ENCODE measurements around the gene PIGU.
"Not testable (repeated sequence)": the region's sequence is repeated elsewhere in the genome, so short reads cannot be mapped to it uniquely, and the experiment has no call there.

The PIGU gene

DNA sequence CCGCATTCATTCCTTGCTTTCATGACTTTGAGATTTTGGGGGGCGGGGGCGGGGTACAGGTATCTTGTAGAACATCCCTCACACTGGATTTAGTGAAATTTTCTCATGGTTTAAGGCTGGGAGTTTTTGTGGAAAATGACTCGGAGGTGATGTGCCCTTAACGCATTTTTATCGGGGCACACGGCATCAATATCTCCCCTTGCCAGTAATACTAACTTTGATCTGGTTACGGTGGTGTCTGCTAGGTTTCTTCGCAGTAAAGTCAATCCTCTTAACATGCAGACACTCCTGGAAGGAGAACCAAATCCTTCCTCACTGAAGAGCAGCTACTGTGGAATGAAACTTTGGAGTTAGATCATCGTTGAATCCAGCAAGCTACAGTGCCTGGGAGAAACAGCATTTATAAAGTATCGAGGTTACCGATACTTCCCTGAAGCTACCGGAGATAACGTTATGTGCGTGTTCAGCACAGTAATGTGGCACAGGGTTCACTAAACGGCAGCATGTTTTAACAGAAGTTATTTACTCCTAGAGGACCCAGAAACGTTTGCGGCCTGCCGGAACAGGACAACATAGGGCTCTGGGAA, 161.9 kb downstream of the PIGU start:
- DNase-seq (ENCODE audit: low read depth in 3 of 3) = no peak

GRCh38 chr20:34514034-34514433, 162.9 kb downstream of the PIGU start:
- DNase-seq (ENCODE audit: low read depth in 3 of 3) = not testable (repeated sequence)

GRCh38 chr20:34512955-34513419, 163.9 kb downstream of the PIGU start:
- no peak for DNase-seq (ENCODE audit: low read depth in 3 of 3)

GRCh38 chr20:34512266-34512954, 164.5 kb downstream of the PIGU start:
- no peak for DNase-seq (ENCODE audit: low read depth in 3 of 3)

DNA sequence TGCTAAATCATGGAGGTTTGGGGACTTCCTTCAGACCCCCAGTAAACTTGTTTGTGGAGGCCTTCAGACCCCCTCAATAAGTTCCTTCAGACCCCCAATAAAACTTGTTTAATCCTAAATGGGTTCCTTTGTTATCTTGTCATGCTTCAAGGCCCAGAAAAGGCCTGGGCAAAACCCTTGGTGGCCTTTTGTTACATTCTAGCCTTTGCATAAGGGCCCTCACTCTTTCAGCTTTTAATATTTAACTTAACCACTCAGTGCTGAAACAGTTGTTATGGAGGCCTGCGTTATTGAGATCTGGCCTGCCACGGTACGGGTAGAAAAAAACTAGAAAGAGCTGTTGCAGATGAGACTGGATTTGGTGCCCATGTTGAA, 165.0 kb downstream of the PIGU start:
- no peak for DNase-seq (ENCODE audit: low read depth in 3 of 3)

- no peak for DNase-seq (ENCODE audit: low read depth in 3 of 3)
These were observed 166.3 kb downstream of the PIGU start for GRCh38 chr20:34510575-34510974.

Measured in stimulated activated CD4-positive, alpha-beta T cell treated with anti-CD3 and anti-CD28 coated beads, TNF-alpha, amount 100 ng/mL, for 48 hours (primary cell).